Heart left ventricle (tissue), 16 donors: ENCODE results near the gene RNF150. TPM values are rescaled to one million over a fixed set of nuclear protein-coding genes. Genes with fewer than 3 reads are reported as not detected.

Experiments
- ATAC-seq, 4 donors: fragments of 200-7000 bp; cut with Tn5 transposase; one replicate each; pipeline ENCODE4 v1.9.1; 2020 to 2022; ENCODE audit warnings: moderate library complexity in 4 of 4, mild to moderate bottlenecking in 3 of 4, moderate number of reproducible peaks in 1 of 4
- DNase-seq, 5 donors: peaks; one replicate each; pipeline ENCODE4 v3.0.0-alpha.2; 2020
- H3K27ac ChIP-seq, 12 donors: fragments of 200-600 bp; sonication (generic) in 4 of 12; one replicate each; pipeline versions ENCODE4 v1.5.0 to v1.8.0; 2016 to 2022; ENCODE audit warnings: mild to moderate bottlenecking in 2 of 12
- H3K27me3 ChIP-seq, 9 donors: fragments of 200-600 bp; sonication (generic) in 2 of 9; one replicate each; pipeline versions ENCODE4 v1.5.1 to v1.8.0; 2016 to 2022; ENCODE audit warnings: mild to moderate bottlenecking in 3 of 9
- H3K36me3 ChIP-seq, 9 donors: fragments of 200-600 bp; sonication (generic) in 2 of 9; one replicate each; pipeline versions ENCODE4 v1.5.0 to v1.8.0; 2018 to 2022; ENCODE audit warnings: mild to moderate bottlenecking in 2 of 9
- H3K4me1 ChIP-seq, 12 donors: fragments of 200-600 bp; sonication (generic) in 4 of 12; one replicate each; pipeline versions ENCODE4 v1.5.0 to v1.8.0; 2016 to 2022; ENCODE audit warnings: mild to moderate bottlenecking in 3 of 12
- H3K4me3 ChIP-seq, 12 donors: fragments of 200-600 bp; sonication (generic) in 4 of 12; one replicate each; pipeline versions ENCODE4 v1.5.0 to v1.8.0; 2017 to 2022; ENCODE audit warnings: mild to moderate bottlenecking in 9 of 12, moderate library complexity in 4 of 12
- H3K9me3 ChIP-seq, 12 donors: fragments of 200-600 bp; sonication (generic) in 4 of 12; one replicate each; pipeline versions ENCODE4 v1.5.0 to v1.8.0; 2016 to 2022; ENCODE audit warnings: mild to moderate bottlenecking in 1 of 12
- POLR2A ChIP-seq, 2 donors: fragments of 450-650 bp; IDR thresholded peaks; one replicate each; pipeline ENCODE4 v1.6.1; 2017; ENCODE audit warnings: antibody characterized with exemption in 2 of 2, mild to moderate bottlenecking in 2 of 2, moderate library complexity in 2 of 2
- WGBS, 4 donors: extraction: QIAGEN DNeasy Blood & Tissue Kit in 2 of 4; methylation state at CpG; one replicate each; pipeline versions ENCODE4 v1.1.5 to v1.1.7; 2013 to 2018; 5-methylcytosine and 5-hydroxymethylcytosine counted together
- intact Hi-C, 10 donors: fragments of 100-400 bp; cut with DNase I; formaldehyde crosslinking; loops; one replicate each; pipeline versions ENCODE4 v1.11.1 to v1.14.2; 2022
- polyA plus RNA-seq, 2 donors: library from polyadenylated mRNA; stranded (reverse); fragments of 200-250 nt; gene quantifications; one replicate each; pipeline ENCODE4 v1.2.3, GENCODE V29; 2013
- total RNA-seq, 9 donors: library from RNA; depleted of rRNA in 2 of 9; stranded (reverse); fragments of >200 nt in 2 of 9; fragmentation: NEBNext Ultra II Directional in 3 of 9; extraction: Animal tissue kit (Norgen Biotek cat#: 25700) in 3 of 9; gene quantifications; one replicate each; pipeline versions ENCODE4 v1.1.0 to v1.2.4, GENCODE V29; 2016 to 2023
- TF ChIP-seq, protein P1 (sequence below), 12 donors: fragments of 200-600 bp; sonication (generic) in 4 of 12; IDR thresholded peaks; one replicate each; pipeline versions ENCODE4 v1.5.0 to v1.8.0; 2018 to 2022; ENCODE audit warnings: antibody characterized with exemption in 12 of 12, mild to moderate bottlenecking in 5 of 12
- donor health status: ischemic (EF 13 %, LVEDD 7.1; RV severe dilation, severe dysfunction).
- donor health status: healthy with polysubstance abuse.
- donor health status: DM: no; HTN: yes; CAD: no.
- donor health status: DM: no; HTN: no; CAD: no.
- donor health status: ischemic (EF 25% LVEDD 6.9; RV normal size, moderate dysfunction).
- donor health status: ischemic (EF 25% LVEDD 5.7; RV mildly dilated, moderate dysfunction).
- donor health status: healthy.
- donor health status: DM: yes; HTN: yes; CAD: no.
- donor health status: ischemic (EF 35%, LVEDD 5.7; RV mildly dilated, moderate dysfunction).
- donor health status: nonischemic (EF 11% LVEDD 7.7; RV severe dilation, severe dysfunction).
- donor health status: DM: yes; HTN: yes; CAD: no.
- donor health status: PGD.
- donor health status: ischemic (EF 29% LVEDD 5.4; RV normal size, mild dysfunction).
- donor health status: nonischemic (EF 23%, LVEDD 6.1; RV moderate dilation, normal function).

The RNF150 gene
- total and polyA plus RNA-seq, 11 donors = 11.9 to 146 (median 72.5) TPM

DNA sequence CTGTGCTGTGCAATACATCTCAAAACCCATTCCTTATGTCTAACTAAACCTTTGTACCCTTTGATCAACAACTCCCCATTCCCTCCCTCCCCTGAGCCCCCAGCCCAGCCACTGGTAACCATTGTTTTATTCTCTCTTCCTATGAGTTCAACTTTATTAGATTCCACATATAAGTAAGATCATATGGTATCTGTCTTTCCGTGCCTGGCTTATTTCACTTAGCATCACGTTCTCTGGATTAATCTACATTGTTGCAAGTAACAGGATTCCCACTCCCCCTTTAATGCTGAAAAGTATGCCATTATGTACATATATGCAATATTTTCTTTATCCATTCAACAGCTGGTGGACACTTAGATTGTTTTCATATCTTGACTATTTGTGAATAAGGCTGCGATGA is 119.4 kb downstream of the RNF150 start:
- Histone ChIP-seq H3K27me3 (no peaks in the 10 kb centered on the region), H3K27ac (peak overlapping the region in 1 of 12 donors; percentile 63), H3K36me3 (no peaks in the 10 kb centered on the region), H3K4me3 (no peak overlapping the region), H3K9me3 (peaks cover 0 to 4% (median 0%) of the 10 kb centered on the region in 12 donors), H3K4me1 (peaks cover 0 to 40% (median 16%) of the 10 kb centered on the region in 12 donors)
- DNase-seq = no peak
- TF ChIP-seq POLR2A (IDR thresholded peaks at IDR 0.05) = no peak
- TF ChIP-seq, protein P1, sequence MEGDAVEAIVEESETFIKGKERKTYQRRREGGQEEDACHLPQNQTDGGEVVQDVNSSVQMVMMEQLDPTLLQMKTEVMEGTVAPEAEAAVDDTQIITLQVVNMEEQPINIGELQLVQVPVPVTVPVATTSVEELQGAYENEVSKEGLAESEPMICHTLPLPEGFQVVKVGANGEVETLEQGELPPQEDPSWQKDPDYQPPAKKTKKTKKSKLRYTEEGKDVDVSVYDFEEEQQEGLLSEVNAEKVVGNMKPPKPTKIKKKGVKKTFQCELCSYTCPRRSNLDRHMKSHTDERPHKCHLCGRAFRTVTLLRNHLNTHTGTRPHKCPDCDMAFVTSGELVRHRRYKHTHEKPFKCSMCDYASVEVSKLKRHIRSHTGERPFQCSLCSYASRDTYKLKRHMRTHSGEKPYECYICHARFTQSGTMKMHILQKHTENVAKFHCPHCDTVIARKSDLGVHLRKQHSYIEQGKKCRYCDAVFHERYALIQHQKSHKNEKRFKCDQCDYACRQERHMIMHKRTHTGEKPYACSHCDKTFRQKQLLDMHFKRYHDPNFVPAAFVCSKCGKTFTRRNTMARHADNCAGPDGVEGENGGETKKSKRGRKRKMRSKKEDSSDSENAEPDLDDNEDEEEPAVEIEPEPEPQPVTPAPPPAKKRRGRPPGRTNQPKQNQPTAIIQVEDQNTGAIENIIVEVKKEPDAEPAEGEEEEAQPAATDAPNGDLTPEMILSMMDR (IDR thresholded peaks at IDR 0.05) = no peak
- intact Hi-C loops = no loop called here
- 45 to 51% (median 49%) methylated on average over 3 of the region's 3 CpGs for WGBS, 4 donors
- no peak for ATAC-seq

DNA sequence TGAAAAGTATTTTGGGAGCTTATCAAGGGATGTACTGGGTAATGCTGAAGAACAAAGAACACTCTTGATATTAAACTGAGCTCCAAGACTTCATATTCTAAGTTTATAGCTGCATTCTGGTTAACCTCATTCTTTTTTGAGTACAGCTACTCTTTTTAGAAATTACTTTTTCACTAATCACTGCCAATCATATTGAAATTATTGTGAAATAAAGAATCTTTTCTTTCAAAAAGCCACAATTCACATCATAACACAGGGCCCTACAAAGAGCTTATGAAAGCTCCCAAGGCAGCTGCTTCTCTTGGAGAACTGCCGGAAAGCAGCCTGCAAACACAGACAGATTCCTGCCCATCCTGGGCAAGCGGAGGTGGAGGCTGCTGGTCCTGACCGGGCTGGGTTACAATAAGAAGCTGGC is 121.4 kb downstream of the RNF150 start:
- no peaks in the 10 kb centered on the region for H3K27me3 ChIP-seq
- ATAC-seq (peak in 3 of 4 donors; percentile 49 to 64 (median 61)), DNase-seq (peak in 2 of 5 donors; percentile 30 to 35)
- H3K36me3 ChIP-seq = no peaks in the 10 kb centered on the region
- no peak overlapping the region for H3K4me3 ChIP-seq
- WGBS, 4 donors = 31 to 64% (median 55%) methylated on average over 3 of the region's 3 CpGs
- intact Hi-C loops = no loop called here
- peaks cover 0 to 4% (median 0%) of the 10 kb centered on the region in 12 donors for H3K9me3 ChIP-seq
- H3K27ac ChIP-seq = peak overlapping the region in 7 of 12 donors; percentile 14 to 63 (median 22)
- peaks cover 0 to 24% (median 12%) of the 10 kb centered on the region in 12 donors for H3K4me1 ChIP-seq
- TF ChIP-seq, protein P1 (IDR thresholded peaks at IDR 0.05) = no peak
- TF ChIP-seq POLR2A (IDR thresholded peaks at IDR 0.05) = no peak

DNA sequence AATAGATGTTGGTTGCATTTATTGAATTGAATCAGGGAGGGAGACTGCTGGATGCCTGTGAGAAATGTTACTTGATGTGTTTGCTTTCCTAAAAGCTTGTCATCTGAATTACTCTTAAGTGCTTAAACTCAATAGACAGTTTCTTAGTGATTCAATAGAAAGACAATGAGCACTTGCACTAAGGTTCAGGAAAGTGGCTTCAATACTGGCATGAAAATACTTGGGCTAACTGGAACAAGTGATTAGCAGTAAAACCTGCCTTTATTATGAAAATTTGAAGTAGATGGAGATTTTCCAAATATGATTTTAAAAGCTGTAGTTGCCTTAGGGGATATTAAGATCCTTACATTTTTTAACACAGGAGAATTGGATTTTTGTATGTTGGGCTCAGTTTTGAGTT is 123.3 kb downstream of the RNF150 start:
- DNase-seq (no peak), ATAC-seq (no peak)
- Histone ChIP-seq H3K27me3 (no peaks in the 10 kb centered on the region), H3K9me3 (peaks cover 0 to 4% (median 0%) of the 10 kb centered on the region in 12 donors), H3K4me1 (peaks cover 0 to 24% (median 6%) of the 10 kb centered on the region in 12 donors), H3K27ac (no peak overlapping the region), H3K36me3 (no peaks in the 10 kb centered on the region), H3K4me3 (no peak overlapping the region)
- TF ChIP-seq, protein P1 (IDR thresholded peaks at IDR 0.05) = no peak
- no peak for TF ChIP-seq POLR2A (IDR thresholded peaks at IDR 0.05)
- intact Hi-C loops = no loop called here

DNA sequence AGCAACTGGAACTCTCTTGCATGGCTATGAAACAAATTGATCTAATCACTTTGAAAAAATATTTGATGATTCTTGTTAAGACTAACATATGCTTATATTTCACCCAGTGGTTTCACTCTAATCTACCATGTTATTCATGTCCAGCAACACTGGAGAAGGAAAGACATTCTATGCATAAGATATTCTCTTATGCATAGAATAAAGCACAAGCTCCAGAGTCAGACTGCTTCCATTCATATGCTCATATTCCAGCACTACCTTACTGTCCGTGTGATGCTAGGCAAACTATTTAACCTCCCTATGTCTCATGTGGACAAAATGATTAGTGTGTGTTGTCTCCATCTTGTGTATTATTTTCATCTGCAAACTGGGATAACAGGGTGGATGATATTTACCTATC is 124.1 kb downstream of the RNF150 start:
- ATAC-seq (no peak), DNase-seq (no peak)
- Histone ChIP-seq H3K27me3 (no peaks in the 10 kb centered on the region), H3K36me3 (no peaks in the 10 kb centered on the region), H3K9me3 (peaks cover 0 to 4% (median 0%) of the 10 kb centered on the region in 12 donors), H3K4me1 (peaks cover 0 to 31% (median 9%) of the 10 kb centered on the region in 12 donors), H3K4me3 (no peak overlapping the region), H3K27ac (no peak overlapping the region)
- intact Hi-C loops = no loop called here
- 93 to 96% (median 95%) methylated on average over 1 of the region's 1 CpG for WGBS, 4 donors
- TF ChIP-seq POLR2A (IDR thresholded peaks at IDR 0.05) = no peak
- TF ChIP-seq, protein P1 (IDR thresholded peaks at IDR 0.05) = no peak
